Measurements from ENCODE around the gene PDGFRA. TPM values are rescaled to one million over a fixed set of nuclear protein-coding genes. Genes with fewer than 3 reads are reported as not detected.

PDGFRA gene
- total and polyA plus RNA-seq, 2 donors, result 9.2 to 10.0 TPM

DNA sequence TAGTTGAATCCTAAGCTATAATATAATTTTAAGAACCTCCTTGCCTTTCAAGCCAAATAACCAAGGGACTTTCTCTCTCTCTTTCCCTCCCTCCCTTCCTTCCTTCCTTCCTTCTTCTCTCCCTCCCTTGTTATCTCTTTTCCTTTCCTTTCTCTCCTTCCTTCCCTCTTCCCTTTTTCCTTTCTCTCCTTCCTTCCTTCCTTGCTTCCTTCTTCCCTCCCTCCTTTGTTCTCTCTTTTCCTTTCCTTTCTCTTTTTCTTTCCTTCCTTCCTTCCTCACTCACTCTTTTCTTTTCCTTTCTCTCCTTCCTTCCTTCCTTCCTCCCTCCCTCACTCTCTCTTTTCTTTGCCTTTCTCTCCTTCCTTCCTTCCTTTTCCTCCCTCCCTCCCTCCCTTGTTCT lies 42.4 kb downstream of the PDGFRA start:
- no peak overlapping the region for H3K4me3 ChIP-seq (ENCODE audit: low read length in 2 of 2)
- no peaks in the 10 kb centered on the region for H3K4me1 ChIP-seq (ENCODE audit: control insufficient read depth in 2 of 2, insufficient read depth in 2 of 2, low read length in 2 of 2)
- no peak for DNase-seq (ENCODE audit: low read depth in 6 of 9, low spot score in 9 of 9)
- no peak overlapping the region for H3K27ac ChIP-seq (ENCODE audit: low read depth in 1 of 2, low read length in 1 of 2)
- no peaks in the 10 kb centered on the region for H3K27me3 ChIP-seq (ENCODE audit: control insufficient read depth in 2 of 2, insufficient read depth in 1 of 2, low read length in 1 of 2)
- H3K36me3 ChIP-seq (ENCODE audit: control insufficient read depth in 2 of 2, insufficient read depth in 2 of 2, low read length in 1 of 2), result no peaks in the 10 kb centered on the region
- no peaks in the 10 kb centered on the region for H3K9me3 ChIP-seq (ENCODE audit: control insufficient read depth in 2 of 2, insufficient read depth in 1 of 2, low read length in 1 of 2)

DNA sequence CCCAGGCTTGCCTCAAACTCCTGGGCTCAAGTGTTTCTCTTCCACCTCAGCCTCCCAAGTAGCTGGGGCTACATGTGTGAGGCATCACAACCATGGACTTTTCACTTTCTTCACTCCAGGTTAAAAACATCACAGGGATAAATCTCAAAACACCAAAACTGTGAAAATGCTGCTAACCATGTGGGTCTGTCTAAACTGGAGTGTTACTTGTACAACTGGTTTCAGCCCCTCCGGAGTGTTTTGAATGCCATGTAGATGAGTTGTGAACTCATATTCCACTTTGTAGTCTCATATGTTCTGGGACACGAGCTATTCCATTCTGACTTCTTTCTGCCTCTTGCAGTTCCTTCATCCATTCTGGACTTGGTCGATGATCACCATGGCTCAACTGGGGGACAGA lies 43.0 kb downstream of the PDGFRA start:
- 97% methylated on average over 3 of the region's 3 CpGs for WGBS
- Histone ChIP-seq H3K27me3 (ENCODE audit: control insufficient read depth in 2 of 2, insufficient read depth in 1 of 2, low read length in 1 of 2) (peaks cover 0 to 3% of the 10 kb centered on the region in 2 donors), H3K36me3 (ENCODE audit: control insufficient read depth in 2 of 2, insufficient read depth in 2 of 2, low read length in 1 of 2) (no peaks in the 10 kb centered on the region), H3K9me3 (ENCODE audit: control insufficient read depth in 2 of 2, insufficient read depth in 1 of 2, low read length in 1 of 2) (no peaks in the 10 kb centered on the region), H3K4me1 (ENCODE audit: control insufficient read depth in 2 of 2, insufficient read depth in 2 of 2, low read length in 2 of 2) (no peaks in the 10 kb centered on the region), H3K27ac (ENCODE audit: low read depth in 1 of 2, low read length in 1 of 2) (no peak overlapping the region), H3K4me3 (ENCODE audit: low read length in 2 of 2) (no peak overlapping the region)
- no peak for DNase-seq (ENCODE audit: low read depth in 6 of 9, low spot score in 9 of 9)

- H3K27me3 ChIP-seq (ENCODE audit: control insufficient read depth in 2 of 2, insufficient read depth in 1 of 2, low read length in 1 of 2), result peaks cover 0 to 6% of the 10 kb centered on the region in 2 donors
- no peak for DNase-seq (ENCODE audit: low read depth in 6 of 9, low spot score in 9 of 9)
- WGBS, result 96% methylated on average over 3 of the region's 3 CpGs
- H3K9me3 ChIP-seq (ENCODE audit: control insufficient read depth in 2 of 2, insufficient read depth in 1 of 2, low read length in 1 of 2), result no peaks in the 10 kb centered on the region
- H3K4me3 ChIP-seq (ENCODE audit: low read length in 2 of 2), result no peak overlapping the region
- H3K36me3 ChIP-seq (ENCODE audit: control insufficient read depth in 2 of 2, insufficient read depth in 2 of 2, low read length in 1 of 2), result no peaks in the 10 kb centered on the region
- H3K4me1 ChIP-seq (ENCODE audit: control insufficient read depth in 2 of 2, insufficient read depth in 2 of 2, low read length in 2 of 2), result no peaks in the 10 kb centered on the region
- H3K27ac ChIP-seq (ENCODE audit: low read depth in 1 of 2, low read length in 1 of 2), result no peak overlapping the region
These were observed 45.2 kb downstream of the PDGFRA start for GRCh38 chr4:54274264-54274663.

GRCh38 chr4:54274795-54275665 lies 45.9 kb downstream of the PDGFRA start:
- Histone ChIP-seq H3K9me3 (ENCODE audit: control insufficient read depth in 2 of 2, insufficient read depth in 1 of 2, low read length in 1 of 2) (no peaks in the 10 kb centered on the region), H3K27ac (ENCODE audit: low read depth in 1 of 2, low read length in 1 of 2) (no peak overlapping the region), H3K27me3 (ENCODE audit: control insufficient read depth in 2 of 2, insufficient read depth in 1 of 2, low read length in 1 of 2) (peaks cover 0 to 6% of the 10 kb centered on the region in 2 donors), H3K4me1 (ENCODE audit: control insufficient read depth in 2 of 2, insufficient read depth in 2 of 2, low read length in 2 of 2) (no peaks in the 10 kb centered on the region), H3K4me3 (ENCODE audit: low read length in 2 of 2) (no peak overlapping the region), H3K36me3 (ENCODE audit: control insufficient read depth in 2 of 2, insufficient read depth in 2 of 2, low read length in 1 of 2) (no peaks in the 10 kb centered on the region)
- WGBS, result 95% methylated on average over 3 of the region's 3 CpGs
- DNase-seq (ENCODE audit: low read depth in 6 of 9, low spot score in 9 of 9), result no peak

- Histone ChIP-seq H3K4me1 (ENCODE audit: control insufficient read depth in 2 of 2, insufficient read depth in 2 of 2, low read length in 2 of 2) (peaks cover 0 to 2% of the 10 kb centered on the region in 2 donors), H3K27me3 (ENCODE audit: control insufficient read depth in 2 of 2, insufficient read depth in 1 of 2, low read length in 1 of 2) (peaks cover 0 to 6% of the 10 kb centered on the region in 2 donors), H3K4me3 (ENCODE audit: low read length in 2 of 2) (no peak overlapping the region), H3K27ac (ENCODE audit: low read depth in 1 of 2, low read length in 1 of 2) (peak overlapping the region; percentile 20 to 47), H3K9me3 (ENCODE audit: control insufficient read depth in 2 of 2, insufficient read depth in 1 of 2, low read length in 1 of 2) (no peaks in the 10 kb centered on the region), H3K36me3 (ENCODE audit: control insufficient read depth in 2 of 2, insufficient read depth in 2 of 2, low read length in 1 of 2) (no peaks in the 10 kb centered on the region)
- 66% methylated on average over 20 of the region's 20 CpGs for WGBS
- DNase-seq (ENCODE audit: low read depth in 6 of 9, low spot score in 9 of 9), result no peak
These were observed 47.7 kb downstream of the PDGFRA start for GRCh38 chr4:54276641-54277430.

DNA sequence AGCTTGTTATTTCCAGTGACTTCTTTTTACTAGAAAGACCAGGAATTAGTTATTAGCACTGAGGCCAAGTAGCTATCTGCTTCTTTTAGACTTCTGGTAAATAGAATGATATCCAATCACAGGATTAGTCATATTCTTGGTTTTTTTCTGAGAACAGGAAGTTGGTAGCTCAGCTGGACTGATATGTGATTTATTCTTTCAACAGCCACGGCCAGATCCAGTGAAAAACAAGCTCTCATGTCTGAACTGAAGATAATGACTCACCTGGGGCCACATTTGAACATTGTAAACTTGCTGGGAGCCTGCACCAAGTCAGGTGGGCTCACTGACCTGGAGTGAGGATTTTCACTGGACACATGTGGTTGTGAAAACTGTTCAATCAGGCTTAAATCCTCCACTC lies 48.6 kb downstream of the PDGFRA start:
- Histone ChIP-seq H3K27ac (ENCODE audit: low read depth in 1 of 2, low read length in 1 of 2) (peak overlapping the region in 1 of 2 donors; percentile 60), H3K9me3 (ENCODE audit: control insufficient read depth in 2 of 2, insufficient read depth in 1 of 2, low read length in 1 of 2) (peaks cover 0 to under 1% of the 10 kb centered on the region in 2 donors), H3K4me3 (ENCODE audit: low read length in 2 of 2) (no peak overlapping the region), H3K36me3 (ENCODE audit: control insufficient read depth in 2 of 2, insufficient read depth in 2 of 2, low read length in 1 of 2) (no peaks in the 10 kb centered on the region), H3K4me1 (ENCODE audit: control insufficient read depth in 2 of 2, insufficient read depth in 2 of 2, low read length in 2 of 2) (peaks cover 0 to 2% of the 10 kb centered on the region in 2 donors), H3K27me3 (ENCODE audit: control insufficient read depth in 2 of 2, insufficient read depth in 1 of 2, low read length in 1 of 2) (peaks cover 0 to 6% of the 10 kb centered on the region in 2 donors)
- 5% methylated on average over 1 of the region's 1 CpG for WGBS
- peak in 1 of 9 donors; percentile 2 for DNase-seq (ENCODE audit: low read depth in 6 of 9, low spot score in 9 of 9)

- DNase-seq (ENCODE audit: low read depth in 6 of 9, low spot score in 9 of 9), result no peak
- WGBS, result 95% methylated on average over 2 of the region's 2 CpGs
- Histone ChIP-seq H3K27ac (ENCODE audit: low read depth in 1 of 2, low read length in 1 of 2) (no peak overlapping the region), H3K27me3 (ENCODE audit: control insufficient read depth in 2 of 2, insufficient read depth in 1 of 2, low read length in 1 of 2) (peaks cover 0 to 6% of the 10 kb centered on the region in 2 donors), H3K36me3 (ENCODE audit: control insufficient read depth in 2 of 2, insufficient read depth in 2 of 2, low read length in 1 of 2) (no peaks in the 10 kb centered on the region), H3K9me3 (ENCODE audit: control insufficient read depth in 2 of 2, insufficient read depth in 1 of 2, low read length in 1 of 2) (peaks cover under 1 to 5% of the 10 kb centered on the region in 2 donors), H3K4me1 (ENCODE audit: control insufficient read depth in 2 of 2, insufficient read depth in 2 of 2, low read length in 2 of 2) (peaks cover 0 to 2% of the 10 kb centered on the region in 2 donors), H3K4me3 (ENCODE audit: low read length in 2 of 2) (no peak overlapping the region)
These were observed 49.1 kb downstream of the PDGFRA start for GRCh38 chr4:54278216-54278615.

GRCh38 chr4:54281054-54281766 lies 52.1 kb downstream of the PDGFRA start:
- H3K4me1 ChIP-seq (ENCODE audit: control insufficient read depth in 2 of 2, insufficient read depth in 2 of 2, low read length in 2 of 2), result peaks cover 0 to 2% of the 10 kb centered on the region in 2 donors
- peaks cover 1 to 8% of the 10 kb centered on the region in 2 donors for H3K9me3 ChIP-seq (ENCODE audit: control insufficient read depth in 2 of 2, insufficient read depth in 1 of 2, low read length in 1 of 2)
- H3K27me3 ChIP-seq (ENCODE audit: control insufficient read depth in 2 of 2, insufficient read depth in 1 of 2, low read length in 1 of 2), result peaks cover 0 to 6% of the 10 kb centered on the region in 2 donors
- no peak overlapping the region for H3K4me3 ChIP-seq (ENCODE audit: low read length in 2 of 2)
- H3K36me3 ChIP-seq (ENCODE audit: control insufficient read depth in 2 of 2, insufficient read depth in 2 of 2, low read length in 1 of 2), result no peaks in the 10 kb centered on the region
- 41% methylated on average over 6 of the region's 6 CpGs for WGBS
- H3K27ac ChIP-seq (ENCODE audit: low read depth in 1 of 2, low read length in 1 of 2), result no peak overlapping the region
- no peak for DNase-seq (ENCODE audit: low read depth in 6 of 9, low spot score in 9 of 9)

Measured in thymus (tissue), 11 donors.